Psoas muscle (tissue), 8 donors: Measurements from ENCODE around the gene DESI2. TPM values are rescaled to one million over a fixed set of nuclear protein-coding genes. Genes with fewer than 3 reads are reported as not detected.
"Not testable (repeated sequence)": the region's sequence is repeated elsewhere in the genome, so short reads cannot be mapped to it uniquely, and the experiment has no call there.

Experiments
- ATAC-seq, 4 donors: fragments of 200-7000 bp; cut with Tn5 transposase; one replicate each; pipeline ENCODE4 v1.9.1; 2020; ENCODE audit warnings: moderate library complexity in 3 of 4, mild to moderate bottlenecking in 2 of 4
- DNase-seq, 2 donors: peaks; one replicate each; pipeline ENCODE4 v3.0.0-alpha.2; 2020
- H3K27ac ChIP-seq: fragments of 200-600 bp; one replicate; pipeline ENCODE4 v1.8.0; 2022
- H3K27me3 ChIP-seq, 3 donors: fragments of 200-600 bp in 1 of 3; one replicate each; pipeline versions ENCODE4 v1.6.1 to v1.8.0; 2013 to 2022; ENCODE audit warnings: low read length in 2 of 3, mild to moderate bottlenecking in 2 of 3, moderate library complexity in 1 of 3; ENCODE audit not compliant: insufficient read depth in 3 of 3
- H3K36me3 ChIP-seq, 2 donors: fragments of 200-600 bp in 1 of 2; one replicate each; pipeline versions ENCODE4 v1.6.1 to v1.8.0; 2013 to 2022; ENCODE audit warnings: low read depth in 1 of 2, mild to moderate bottlenecking in 1 of 2, moderate library complexity in 1 of 2; ENCODE audit not compliant: insufficient read depth in 1 of 2
- H3K4me1 ChIP-seq: fragments of 200-600 bp; one replicate; pipeline ENCODE4 v1.8.0; 2022
- H3K4me3 ChIP-seq: fragments of 200-600 bp; one replicate; pipeline ENCODE4 v1.8.0; 2022; ENCODE audit warnings: mild to moderate bottlenecking
- H3K9me3 ChIP-seq: fragments of 200-600 bp; one replicate; pipeline ENCODE4 v1.8.0; 2022
- CTCF ChIP-seq: fragments of 200-600 bp; IDR thresholded peaks from one replicate; pipeline ENCODE4 v1.8.0; 2022; ENCODE audit warnings: antibody characterized with exemption
- WGBS, 3 donors: extraction: QIAGEN DNeasy Blood & Tissue Kit; methylation state at CpG; one replicate each; pipeline versions ENCODE4 v1.1.6 to v1.1.7; 2013; 5-methylcytosine and 5-hydroxymethylcytosine counted together
- intact Hi-C, 2 donors: fragments of 100-400 bp; cut with DNase I; formaldehyde crosslinking; loops; one replicate each; pipeline versions ENCODE4 v1.11.0 to v1.14.2; 2022
- polyA plus RNA-seq, 3 donors: library from polyadenylated mRNA; stranded (reverse); fragments of 200-250 nt; gene quantifications; one replicate each; pipeline ENCODE4 v1.2.3, GENCODE V29; 2013
- total RNA-seq, 4 donors: library from RNA; stranded (reverse); fragmentation: NEBNext Ultra II Directional in 2 of 4; extraction: Animal tissue kit (Norgen Biotek cat#: 25700) in 2 of 4; gene quantifications; one replicate each; pipeline versions ENCODE4 v1.2.1 to v1.2.4, GENCODE V29; 2021 to 2023
- donor health status: healthy with polysubstance abuse.
- donor health status: DM: no; HTN: no; CAD: no; lungs with moderate emphysema.
- donor health status: Bipolar disorder and iron deficiency.
- donor health status: healthy.
- donor health status: DM: yes; HTN: yes; CAD: no.
- donor health status: DM: no; HTN: no; CAD: no.
- donor health status: DM: no; HTN: no; CAD: no.
- donor health status: DM: yes; HTN: yes; CAD: no.

Gene DESI2
- total and polyA plus RNA-seq, 7 donors = 10.9 to 43.3 (median 19.5) TPM

- intact Hi-C loops = loop anchor here in 1 of 2 donors (10.0 kb wide), 1 partner anchor 307 kb away; a partner anchor contains a TSS
- 61 to 65% (median 62%) methylated on average over 3 of the region's 3 CpGs for WGBS, 3 donors
Measured at GRCh38 chr1:244657421-244657820, 4.5 kb downstream of the DESI2 start.

GRCh38 chr1:244659694-244660093 lies 6.8 kb downstream of the DESI2 start:
- Histone ChIP-seq H3K27me3 (no peaks in the 10 kb centered on the region), H3K9me3 (peaks cover 6% of the 10 kb centered on the region), H3K27ac (no peak overlapping the region), H3K36me3 (no peaks in the 10 kb centered on the region), H3K4me1 (peaks cover 47% of the 10 kb centered on the region), H3K4me3 (no peak overlapping the region)
- ATAC-seq = no peak
- intact Hi-C loops = loop anchor here in 1 of 2 donors (10.0 kb wide), 2 partner anchors 305 to 325 kb away; a partner anchor contains a TSS
- no peak for TF ChIP-seq CTCF
- no peak for DNase-seq
- 30 to 51% (median 36%) methylated on average over 3 of the region's 3 CpGs for WGBS, 3 donors

More at GRCh38 chr1:244657421-244657820, 4.5 kb downstream of the DESI2 start:
- Histone ChIP-seq H3K27ac (no peak overlapping the region), H3K36me3 (no peaks in the 10 kb centered on the region), H3K27me3 (no peaks in the 10 kb centered on the region), H3K4me3 (no peak overlapping the region), H3K9me3 (peaks cover 6% of the 10 kb centered on the region), H3K4me1 (peaks cover 44% of the 10 kb centered on the region)
- DNase-seq = no peak
- no peak for TF ChIP-seq CTCF
- ATAC-seq = no peak

GRCh38 chr1:244660595-244660994 lies 7.7 kb downstream of the DESI2 start:
- 93 to 99% (median 99%) methylated on average over 3 of the region's 3 CpGs for WGBS, 3 donors
- peaks cover 50% of the 10 kb centered on the region for H3K4me1 ChIP-seq
- intact Hi-C loops = loop anchor here in 1 of 2 donors (10.0 kb wide), 1 partner anchor 324 kb away; no protein-coding TSS in a partner anchor

GRCh38 chr1:244661569-244662312 lies 8.8 kb downstream of the DESI2 start:
- not testable (repeated sequence) for H3K4me3 ChIP-seq, H3K36me3 ChIP-seq, H3K27me3 ChIP-seq, DNase-seq, ATAC-seq, H3K27ac ChIP-seq, H3K9me3 ChIP-seq
- H3K4me1 ChIP-seq = peaks cover 44% of the 10 kb centered on the region
- 93 to 96% (median 95%) methylated on average over 2 to 3 of the region's 4 CpGs for WGBS, 3 donors
- intact Hi-C loops = loop anchor here in 1 of 2 donors (10.0 kb wide), 1 partner anchor 323 kb away; no protein-coding TSS in a partner anchor

More at GRCh38 chr1:244660595-244660994, 7.7 kb downstream of the DESI2 start:
- no peaks in the 10 kb centered on the region for H3K27me3 ChIP-seq
- ATAC-seq = no peak
- peaks cover 6% of the 10 kb centered on the region for H3K9me3 ChIP-seq
- H3K27ac ChIP-seq = no peak overlapping the region
- DNase-seq = no peak
- no peak overlapping the region for H3K4me3 ChIP-seq
- no peaks in the 10 kb centered on the region for H3K36me3 ChIP-seq
- no peak for TF ChIP-seq CTCF

GRCh38 chr1:244662599-244662998 lies 9.7 kb downstream of the DESI2 start:
- peaks cover 6% of the 10 kb centered on the region for H3K9me3 ChIP-seq
- no peak overlapping the region for H3K27ac ChIP-seq
- DNase-seq (no peak), ATAC-seq (no peak)
- no peak for TF ChIP-seq CTCF
- H3K27me3 ChIP-seq = no peaks in the 10 kb centered on the region
- intact Hi-C loops = loop anchor here in 1 of 2 donors (10.0 kb wide), 1 partner anchor 322 kb away; no protein-coding TSS in a partner anchor
- H3K36me3 ChIP-seq = no peaks in the 10 kb centered on the region
- peaks cover 41% of the 10 kb centered on the region for H3K4me1 ChIP-seq
- 86 to 95% (median 92%) methylated on average over 2 of the region's 2 CpGs for WGBS, 3 donors
- H3K4me3 ChIP-seq = no peak overlapping the region
